Esophagus (tissue), 2 donors: Measurements from ENCODE around the gene EPB41L2. TPM values are rescaled to one million over a fixed set of nuclear protein-coding genes. Genes with fewer than 3 reads are reported as not detected.
"Not testable (repeated sequence)": the region's sequence is repeated elsewhere in the genome, so short reads cannot be mapped to it uniquely, and the experiment has no call there.

Experiments
- H3K27ac ChIP-seq, 2 donors: one replicate each; pipeline ENCODE4 v1.5.1; 2013; ENCODE audit warnings: low read depth in 2 of 2, mild to moderate bottlenecking in 2 of 2, inconsistent platforms in 1 of 2, low read length in 1 of 2, moderate library complexity in 1 of 2
- H3K27me3 ChIP-seq, 2 donors: one replicate each; pipeline ENCODE4 v1.6.1; 2013; ENCODE audit warnings: low read length in 2 of 2, control low read depth in 1 of 2, mild to moderate bottlenecking in 1 of 2; ENCODE audit not compliant: insufficient read depth in 2 of 2, control insufficient read depth in 1 of 2
- H3K36me3 ChIP-seq, 2 donors: one replicate each; pipeline ENCODE4 v1.6.1; 2013; ENCODE audit warnings: low read length in 1 of 2; ENCODE audit not compliant: control insufficient read depth in 2 of 2, insufficient read depth in 2 of 2
- H3K4me1 ChIP-seq, 2 donors: one replicate each; pipeline ENCODE4 v1.6.1; 2013; ENCODE audit warnings: low read length in 1 of 2; ENCODE audit not compliant: control insufficient read depth in 2 of 2, insufficient read depth in 2 of 2
- H3K4me3 ChIP-seq, 2 donors: one replicate each; pipeline ENCODE4 v1.5.1; 2013; ENCODE audit warnings: low read length in 2 of 2, mild to moderate bottlenecking in 2 of 2, low read depth in 1 of 2, moderate library complexity in 1 of 2
- H3K9me3 ChIP-seq, 2 donors: one replicate each; pipeline ENCODE4 v1.6.1; 2013; ENCODE audit warnings: mild to moderate bottlenecking in 2 of 2, low read depth in 1 of 2, low read length in 1 of 2, moderate library complexity in 1 of 2; ENCODE audit not compliant: control insufficient read depth in 2 of 2, insufficient read depth in 1 of 2
- WGBS, 2 donors: extraction: QIAGEN DNeasy Blood & Tissue Kit; methylation state at CpG; one replicate each; pipeline ENCODE4 v1.1.7; 2013; 5-methylcytosine and 5-hydroxymethylcytosine counted together
- polyA plus RNA-seq, 2 donors: library from polyadenylated mRNA; stranded (reverse); fragments of 200-250 nt; gene quantifications; one replicate each; pipeline ENCODE4 v1.2.3, GENCODE V29; 2013
- donor health status: healthy with polysubstance abuse.
- donor health status: Bipolar disorder and iron deficiency.

Gene EPB41L2
- polyA plus RNA-seq, 2 donors = 6.7 to 7.8 TPM

- Histone ChIP-seq H3K27me3 (no peaks in the 10 kb centered on the region), H3K4me3 (no peak overlapping the region), H3K36me3 (no peaks in the 10 kb centered on the region), H3K27ac (no peak overlapping the region), H3K4me1 (no peaks in the 10 kb centered on the region), H3K9me3 (no peaks in the 10 kb centered on the region)
- WGBS, 2 donors = 41 to 81% methylated on average over 2 of the region's 2 CpGs
These were observed 117.0 kb downstream of the EPB41L2 start for GRCh38 chr6:130946076-130946475.

GRCh38 chr6:130945401-130945919 is 117.6 kb downstream of the EPB41L2 start:
- H3K27ac ChIP-seq = no peak overlapping the region
- WGBS, 2 donors = 56 to 63% methylated on average over 4 of the region's 4 CpGs
- H3K36me3 ChIP-seq = no peaks in the 10 kb centered on the region
- no peaks in the 10 kb centered on the region for H3K27me3 ChIP-seq
- no peaks in the 10 kb centered on the region for H3K9me3 ChIP-seq
- no peak overlapping the region for H3K4me3 ChIP-seq
- H3K4me1 ChIP-seq = no peaks in the 10 kb centered on the region

- no peaks in the 10 kb centered on the region for H3K9me3 ChIP-seq
- no peak overlapping the region for H3K27ac ChIP-seq
- 81 to 86% methylated on average over 2 of the region's 2 CpGs for WGBS, 2 donors
- no peak overlapping the region for H3K4me3 ChIP-seq
- H3K27me3 ChIP-seq = no peaks in the 10 kb centered on the region
- H3K36me3 ChIP-seq = no peaks in the 10 kb centered on the region
- no peaks in the 10 kb centered on the region for H3K4me1 ChIP-seq
These were observed 118.6 kb downstream of the EPB41L2 start for GRCh38 chr6:130944486-130944885.

GRCh38 chr6:130943738-130944137 is 119.3 kb downstream of the EPB41L2 start:
- H3K27me3 ChIP-seq = no peaks in the 10 kb centered on the region

GRCh38 chr6:130942752-130943151 is 120.3 kb downstream of the EPB41L2 start:
- H3K27me3 ChIP-seq, H3K27ac ChIP-seq: not testable (repeated sequence)

More at GRCh38 chr6:130943738-130944137, 119.3 kb downstream of the EPB41L2 start:
- no peak overlapping the region for H3K27ac ChIP-seq
- no peaks in the 10 kb centered on the region for H3K36me3 ChIP-seq
- no peak overlapping the region for H3K4me3 ChIP-seq
- H3K4me1 ChIP-seq = no peaks in the 10 kb centered on the region
- H3K9me3 ChIP-seq = no peaks in the 10 kb centered on the region
- 52 to 75% methylated on average over 4 of the region's 4 CpGs for WGBS, 2 donors

GRCh38 chr6:130937942-130938604 is 125.0 kb downstream of the EPB41L2 start:
- Histone ChIP-seq H3K27ac (no peak overlapping the region), H3K9me3 (no peaks in the 10 kb centered on the region), H3K4me3 (no peak overlapping the region), H3K4me1 (no peaks in the 10 kb centered on the region), H3K36me3 (no peaks in the 10 kb centered on the region), H3K27me3 (no peaks in the 10 kb centered on the region)
- 83 to 92% methylated on average over 4 of the region's 4 CpGs for WGBS, 2 donors

More at GRCh38 chr6:130942752-130943151, 120.3 kb downstream of the EPB41L2 start:
- H3K4me3 ChIP-seq, H3K36me3 ChIP-seq, H3K9me3 ChIP-seq, H3K4me1 ChIP-seq: not testable (repeated sequence)
- whole genome bisulfite sequencing, 2 donors = 92 to 95% methylated on average over 3 of the region's 3 CpGs

GRCh38 chr6:130936933-130937332 is 126.1 kb downstream of the EPB41L2 start:
- WGBS, 2 donors = 97% methylated on average over 5 of the region's 5 CpGs
- H3K27ac ChIP-seq = no peak overlapping the region
- no peaks in the 10 kb centered on the region for H3K27me3 ChIP-seq
- no peak overlapping the region for H3K4me3 ChIP-seq
- no peaks in the 10 kb centered on the region for H3K4me1 ChIP-seq
- no peaks in the 10 kb centered on the region for H3K9me3 ChIP-seq
- H3K36me3 ChIP-seq = no peaks in the 10 kb centered on the region

- Histone ChIP-seq H3K9me3 (no peaks in the 10 kb centered on the region), H3K36me3 (no peaks in the 10 kb centered on the region), H3K27ac (no peak overlapping the region), H3K27me3 (no peaks in the 10 kb centered on the region), H3K4me1 (no peaks in the 10 kb centered on the region), H3K4me3 (no peak overlapping the region)
These were observed 127.1 kb downstream of the EPB41L2 start for GRCh38 chr6:130935978-130936377.

- no peak overlapping the region for H3K27ac ChIP-seq
- no peaks in the 10 kb centered on the region for H3K27me3 ChIP-seq
- no peaks in the 10 kb centered on the region for H3K36me3 ChIP-seq
- 55 to 59% methylated on average over 4 of the region's 4 CpGs for WGBS, 2 donors
- H3K9me3 ChIP-seq = no peaks in the 10 kb centered on the region
- H3K4me1 ChIP-seq = no peaks in the 10 kb centered on the region
- H3K4me3 ChIP-seq = no peak overlapping the region
These were observed 128.0 kb downstream of the EPB41L2 start for GRCh38 chr6:130934848-130935585.
